HG02885 (cell line): Measurements from ENCODE around the gene PPP4R3C.
A peak's percentile ranks its signal among the peaks of the same experiment; 100 is the strongest.
"Not testable (repeated sequence)": the region's sequence is repeated elsewhere in the genome, so short reads cannot be mapped to it uniquely, and the experiment has no call there.

Experiments
- ATAC-seq: cut with Tn5 transposase; IDR thresholded peaks from one replicate; pipeline ENCODE4 v1.9.1; 2021; ENCODE audit warnings: mild to moderate bottlenecking; ENCODE audit not compliant: unreplicated experiment, poor library complexity

The PPP4R3C gene

GRCh38 chrX:27463187-27463586 is at the start of gene PPP4R3C:
Gene PPP4R3C (minus strand): TSS chrX:27463341. CDS start chrX:27463296, 45 bp downstream.
- no peak for ATAC-seq

GRCh38 chrX:27491397-27491796 is 28.3 kb upstream of the PPP4R3C start:
- ATAC-seq, result no peak

DNA sequence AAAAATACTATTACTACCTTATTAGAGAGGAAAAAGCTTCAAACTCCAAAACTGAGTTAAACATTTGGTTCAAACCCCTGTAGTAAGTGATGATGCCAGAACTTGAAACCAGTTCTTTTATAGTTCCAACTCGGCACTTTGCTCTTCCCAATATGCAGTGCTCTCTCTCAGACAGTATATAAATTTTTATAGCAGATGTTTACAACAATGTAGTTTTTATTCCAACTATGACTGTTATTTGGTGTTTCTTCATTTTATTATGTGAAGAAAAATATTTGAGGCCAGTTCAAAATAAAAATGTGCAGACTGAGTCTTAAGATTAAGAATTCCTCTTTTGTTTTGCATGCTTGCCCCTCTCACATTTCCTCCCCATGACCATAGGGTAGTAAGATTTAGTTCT is 2.9 kb upstream of the PPP4R3C start:
- ATAC-seq, result no peak

DNA sequence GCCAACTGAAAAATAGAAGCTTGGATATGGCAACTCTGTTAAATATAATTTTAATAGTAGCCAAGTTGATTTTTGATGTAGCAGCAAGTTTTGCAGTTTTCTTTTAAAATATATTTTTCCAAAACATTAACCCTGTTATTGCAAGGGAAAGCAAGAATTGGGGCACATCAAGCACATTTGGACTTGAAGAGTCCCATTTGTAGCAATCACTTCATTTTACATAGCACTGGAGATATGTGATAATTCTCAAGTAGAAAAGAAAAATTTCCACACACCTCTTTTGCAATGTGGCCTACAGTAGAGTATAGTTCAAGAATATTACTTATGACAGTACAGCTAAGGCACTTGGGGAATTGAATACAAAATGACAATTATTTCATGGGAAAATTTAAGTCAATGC is 1.9 kb upstream of the PPP4R3C start:
- no peak for ATAC-seq

- not testable (repeated sequence) for ATAC-seq
Measured at GRCh38 chrX:27459129-27459528, 4.0 kb downstream of the PPP4R3C start.

- not testable (repeated sequence) for ATAC-seq
Measured at GRCh38 chrX:27458544-27458943, 4.6 kb downstream of the PPP4R3C start.

- no peak for ATAC-seq
Measured at GRCh38 chrX:27451324-27451723, 11.8 kb downstream of the PPP4R3C start.

DNA sequence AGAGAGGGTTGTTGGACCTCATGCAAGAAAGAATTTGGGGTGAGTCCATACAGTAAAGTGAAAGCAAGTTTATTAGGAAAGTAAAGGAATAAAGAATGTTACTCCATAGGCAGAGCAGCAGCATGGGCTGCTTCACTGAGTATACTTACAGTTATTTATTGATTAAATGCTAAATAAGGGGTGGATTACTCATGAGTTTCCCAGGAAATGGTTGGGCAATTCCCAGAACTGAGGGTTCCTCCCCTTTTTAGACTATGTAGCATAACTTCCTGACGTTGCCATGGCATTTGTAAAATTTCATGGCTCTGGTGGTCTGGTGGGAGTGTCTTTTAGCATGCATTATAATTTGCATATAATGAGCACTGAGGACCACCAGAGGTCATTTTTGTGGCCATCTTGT is 16.7 kb downstream of the PPP4R3C start:
- ATAC-seq, result no peak

DNA sequence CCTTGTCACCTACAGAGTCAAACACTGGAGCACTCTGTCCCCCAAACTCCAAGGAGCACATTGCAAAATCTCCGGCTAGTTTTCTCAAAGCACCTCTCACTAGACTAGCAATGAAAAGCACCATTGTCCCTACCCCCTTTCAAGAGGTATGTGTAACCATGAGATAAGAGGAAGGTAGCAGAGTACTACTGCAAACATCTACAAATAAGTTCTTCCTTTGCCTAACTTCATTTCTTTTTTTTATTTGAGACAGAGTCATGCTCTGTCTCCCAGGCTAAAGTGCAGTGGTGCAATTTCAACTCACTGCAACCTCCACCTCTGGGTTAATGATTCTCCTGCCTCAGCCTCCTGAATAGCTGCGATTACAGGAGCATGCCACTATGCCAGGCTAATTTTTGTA is 17.7 kb downstream of the PPP4R3C start:
- ATAC-seq, result no peak

DNA sequence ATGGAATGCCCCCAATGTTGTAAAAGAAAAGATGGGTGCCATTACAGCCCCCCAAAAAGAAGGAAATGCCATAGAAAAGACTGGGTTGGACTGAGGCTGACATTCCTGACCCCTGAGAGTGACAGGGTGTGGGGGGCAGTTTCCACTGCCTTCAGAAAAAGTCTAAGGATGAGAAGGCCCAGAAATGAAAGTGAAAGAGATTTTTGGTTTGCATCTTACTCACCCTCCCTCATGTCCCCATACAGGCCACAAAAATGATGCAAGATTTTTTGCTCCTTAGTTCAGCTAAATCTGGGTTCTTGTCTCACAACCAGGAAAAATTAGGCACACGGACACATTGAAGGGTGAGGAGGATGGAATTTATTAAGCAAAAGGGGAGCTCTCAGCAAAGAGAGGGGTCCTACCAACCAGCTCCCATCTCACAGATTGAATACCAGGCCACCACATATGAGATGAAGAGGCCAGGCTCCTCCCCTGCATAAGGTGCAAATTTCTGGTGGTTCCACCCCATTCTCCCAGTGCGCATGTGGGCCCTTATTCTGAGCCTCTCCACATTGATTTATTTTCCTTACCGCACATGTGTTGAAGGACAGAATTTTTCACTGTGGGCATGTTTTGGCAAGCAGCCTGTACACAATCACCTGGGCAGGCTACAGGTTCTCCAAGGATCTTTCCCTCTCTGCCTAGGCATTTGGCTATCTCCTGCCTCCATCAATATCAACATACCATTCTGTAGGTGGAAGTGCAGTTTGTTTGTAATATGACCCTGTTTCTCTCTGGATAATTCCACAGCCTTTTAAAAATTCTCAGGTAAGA is 18.8 kb downstream of the PPP4R3C start:
- ATAC-seq, result peak; percentile 78

DNA sequence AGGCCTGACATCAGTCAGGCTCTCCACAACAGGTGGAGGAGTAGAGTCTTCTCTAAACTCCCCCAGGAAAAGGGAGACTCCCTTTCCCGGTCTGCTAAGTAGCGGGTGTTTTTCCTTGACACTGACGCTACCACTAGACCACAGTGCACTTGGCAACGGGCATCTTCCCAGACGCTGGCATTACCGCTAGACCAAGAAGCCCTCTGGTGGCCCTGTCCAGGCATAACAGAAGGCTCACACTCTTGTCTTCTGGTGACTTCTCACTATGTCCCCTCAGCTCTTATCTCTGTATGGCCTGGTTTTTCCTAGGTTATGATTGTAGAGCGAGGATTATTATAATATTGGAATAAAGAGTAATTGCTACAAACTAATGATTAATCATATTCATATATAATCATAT is 20.7 kb downstream of the PPP4R3C start:
- not testable (repeated sequence) for ATAC-seq

DNA sequence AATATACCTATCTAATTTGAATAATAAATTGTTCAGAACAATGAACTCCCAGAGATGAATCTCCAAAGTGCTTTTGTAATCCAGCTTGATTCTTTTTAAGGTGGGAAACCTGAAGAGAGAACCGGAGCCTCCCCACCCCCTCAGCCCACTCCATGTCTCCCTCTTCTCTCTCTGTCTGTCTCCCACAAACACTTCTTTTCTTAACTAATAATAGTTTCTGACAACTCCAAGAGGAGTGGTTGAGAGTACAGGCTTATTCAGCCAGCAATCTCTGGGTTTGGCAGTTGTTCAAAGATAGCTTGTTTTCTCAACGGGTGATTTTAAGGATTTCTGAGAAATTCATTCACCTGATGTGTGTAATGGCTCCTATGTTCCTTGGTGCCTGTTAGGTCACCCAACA is 23.4 kb downstream of the PPP4R3C start:
- no peak for ATAC-seq

DNA sequence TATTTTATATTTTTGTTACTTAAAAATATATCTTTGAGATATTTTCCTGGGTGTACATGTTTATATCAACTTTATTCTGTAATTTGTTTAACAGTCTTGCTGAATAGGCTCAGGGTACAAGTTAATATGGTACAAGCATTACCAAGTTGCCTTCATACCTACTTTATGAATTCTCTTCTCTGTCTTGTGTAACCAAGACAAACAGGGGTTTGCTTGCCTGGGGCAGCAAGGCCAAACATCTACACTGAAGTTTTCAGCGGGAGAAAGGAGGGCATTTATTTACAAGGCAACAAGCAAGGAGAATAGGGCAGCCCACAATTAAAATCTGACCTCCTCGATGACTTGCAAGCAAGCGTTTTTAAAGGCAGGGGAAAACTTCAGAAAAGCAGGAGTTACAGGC is 24.2 kb downstream of the PPP4R3C start:
- ATAC-seq, result no peak

DNA sequence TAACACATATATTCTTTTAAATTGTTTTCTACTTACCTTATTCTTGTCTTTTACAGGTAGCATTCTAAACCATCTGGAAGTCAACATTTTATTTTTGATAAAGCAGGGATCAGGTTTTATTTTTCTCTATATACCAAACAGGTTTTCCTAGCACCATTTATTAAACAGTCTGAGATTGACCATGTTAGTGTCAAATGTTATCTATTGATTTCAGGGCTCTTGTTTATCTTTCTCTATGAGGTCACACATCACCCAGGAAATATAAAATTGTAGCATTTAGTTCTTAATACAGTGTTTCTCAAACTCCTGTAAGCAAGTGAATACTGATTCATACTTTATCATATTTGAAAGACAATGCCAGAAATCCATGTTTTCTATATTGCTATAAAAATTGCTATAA is 28.1 kb downstream of the PPP4R3C start:
- no peak for ATAC-seq
